Measurements from ENCODE around the gene DHX34.

- TF ChIP-seq EZH2 (IDR thresholded peaks at IDR 0.05; ENCODE audit: insufficient read depth, poor library complexity, severe bottlenecking) (no peak), EZH2phosphoT487 (IDR thresholded peaks at IDR 0.05; ENCODE audit: insufficient read depth, low read depth) (no peak)
These were observed 3.0 kb downstream of the DHX34 start for GRCh38 chr19:47352095-47352494.
